Left hindlimb (tissue), 1 donor: ENCODE measurements around the gene IQSEC1.

Experiments
- DNase-seq: peaks from one replicate; pipeline ENCODE4 v3.0.0-alpha.2; 2018

IQSEC1 gene

DNA sequence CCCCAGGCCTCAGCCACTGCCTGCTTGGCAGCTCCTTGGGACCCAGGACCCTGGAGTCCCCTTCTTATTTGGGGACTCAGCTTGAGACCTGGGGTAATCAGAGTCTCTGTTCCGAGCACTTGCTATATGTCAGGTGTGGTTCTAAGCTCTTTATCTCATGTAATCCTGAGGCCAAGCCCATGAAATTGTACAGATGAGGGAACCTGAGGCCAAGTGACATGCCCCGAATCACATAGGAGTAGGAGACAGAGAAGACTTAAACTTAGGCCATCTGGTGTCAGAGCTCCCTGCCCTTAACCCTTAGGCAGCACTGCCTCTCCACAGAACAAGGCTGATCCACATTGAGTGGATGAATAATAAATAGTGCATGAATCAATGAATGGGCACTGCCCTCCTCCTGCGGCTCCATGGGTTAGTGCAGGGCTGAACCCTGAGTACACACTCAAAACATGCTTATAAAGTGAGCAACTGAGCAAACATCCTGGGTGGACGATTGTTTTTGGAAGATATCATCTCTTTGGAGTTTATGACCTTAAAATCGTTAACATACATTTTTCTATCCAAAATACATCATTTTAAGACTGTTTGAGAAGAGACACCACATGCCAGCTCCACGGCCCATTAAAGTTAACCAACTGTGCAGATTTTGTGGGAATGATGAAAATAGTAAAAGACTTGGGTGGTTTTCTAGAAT is 33.2 kb upstream of the IQSEC1 start:
- peak; percentile 8 for DNase-seq

DNA sequence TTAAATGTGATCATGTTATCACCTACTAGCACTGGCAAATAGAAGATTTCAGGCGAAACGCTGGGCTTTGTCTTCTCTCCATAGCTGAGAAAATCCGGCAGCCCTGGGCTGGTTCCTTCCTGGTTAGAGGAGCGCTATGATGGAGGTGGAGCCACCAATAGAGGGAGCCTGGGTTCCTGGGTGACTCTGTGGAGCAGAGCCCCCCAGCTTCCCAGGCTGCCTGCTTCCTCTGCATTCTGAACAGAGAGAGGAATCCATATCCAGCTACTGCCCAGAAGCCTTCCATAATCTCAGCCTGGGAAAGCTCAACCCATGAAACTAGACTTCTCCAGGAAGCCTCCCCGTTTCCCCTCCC is 32.6 kb upstream of the IQSEC1 start:
- peak; percentile 6 for DNase-seq

DNA sequence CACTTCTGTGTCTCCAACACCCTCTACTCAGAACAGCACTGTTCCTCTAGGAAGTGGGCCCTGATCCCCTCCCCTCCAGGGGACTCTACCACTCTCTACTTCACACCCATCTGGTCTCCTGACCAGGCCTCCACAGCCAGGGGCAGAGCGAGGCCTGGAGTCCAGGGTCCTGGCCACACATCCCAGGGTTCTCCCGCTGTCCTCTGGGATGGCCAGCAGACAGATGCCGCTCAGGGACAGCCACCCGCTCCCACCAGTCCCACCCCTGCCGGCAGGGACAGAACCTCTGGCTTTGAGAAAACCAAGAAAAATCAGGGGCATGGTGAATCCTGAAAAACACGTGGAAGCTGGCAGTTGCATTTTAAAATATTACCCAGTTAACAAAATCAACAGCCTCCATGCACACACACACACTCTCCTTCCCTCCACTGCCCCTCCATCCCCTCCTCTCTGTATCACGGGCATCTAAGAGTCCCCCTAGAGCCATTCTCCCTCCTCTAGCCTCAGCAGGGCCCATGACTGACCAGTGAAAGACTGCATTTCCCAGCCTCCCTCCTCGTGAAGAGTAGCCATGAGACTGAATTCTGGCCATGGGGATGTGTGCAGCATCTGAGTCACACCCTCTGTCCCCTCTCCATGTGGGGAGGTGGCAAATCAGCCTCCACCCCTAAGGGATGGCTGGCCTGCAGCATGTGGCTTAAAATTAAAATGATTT is 32.1 kb upstream of the IQSEC1 start:
- DNase-seq, result peak; percentile 4

DNA sequence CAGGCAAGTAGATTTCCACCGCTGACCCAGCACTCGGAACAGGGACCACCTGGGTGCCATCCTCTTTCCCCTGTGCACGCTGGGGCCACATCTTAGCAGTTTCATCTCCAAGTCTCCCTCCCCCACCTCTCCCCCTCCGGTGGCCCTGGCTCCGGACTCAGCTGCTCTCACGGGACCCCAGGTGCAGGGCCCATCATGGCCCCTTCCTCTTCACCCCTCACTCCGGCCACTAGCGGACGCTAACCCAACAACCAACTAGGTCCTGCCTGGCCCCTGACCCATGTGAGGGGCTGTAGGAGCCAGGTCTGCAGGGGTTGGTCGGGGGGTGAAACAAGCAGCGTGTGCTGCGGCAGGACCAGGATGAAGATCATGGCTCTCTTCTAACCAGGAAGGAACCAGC is 31.3 kb upstream of the IQSEC1 start:
- DNase-seq, result peak; percentile 8

DNA sequence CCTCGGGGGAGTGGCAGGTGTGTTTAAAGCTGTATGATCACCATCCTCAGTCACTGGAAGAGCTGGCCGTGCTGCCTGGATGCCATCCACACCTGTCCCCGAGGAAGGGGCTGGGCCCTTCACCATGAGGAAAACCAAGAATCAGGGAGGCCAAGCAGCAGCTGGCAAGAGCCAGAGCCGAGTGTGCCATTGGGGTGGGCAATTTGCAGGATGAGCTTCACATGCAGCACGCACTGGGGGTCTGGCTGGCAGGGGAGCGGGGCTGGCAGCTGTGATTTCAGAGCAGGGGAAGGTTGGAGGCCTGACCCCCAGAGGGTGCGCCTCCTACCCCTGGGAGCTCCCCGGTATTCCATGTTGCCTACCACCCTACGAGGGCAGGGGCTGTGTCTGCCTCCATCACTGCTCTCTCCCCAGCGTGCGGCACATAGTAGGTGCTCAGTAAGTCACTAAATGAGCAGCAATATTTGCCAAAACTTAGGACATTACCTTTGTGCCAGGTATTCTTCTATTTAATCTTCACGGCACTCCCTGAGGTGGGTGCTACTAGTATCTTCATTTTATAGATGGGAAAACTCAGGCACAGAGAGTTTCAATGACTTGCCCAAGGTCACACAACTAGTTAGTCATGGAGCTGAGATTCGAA is 30.3 kb upstream of the IQSEC1 start:
- peak; percentile 9 for DNase-seq

GRCh38 chr3:13102386-13103345 is 29.4 kb upstream of the IQSEC1 start:
- no peak for DNase-seq

- no peak for DNase-seq
These were observed 26.5 kb upstream of the IQSEC1 start for GRCh38 chr3:13099707-13100106.

DNA sequence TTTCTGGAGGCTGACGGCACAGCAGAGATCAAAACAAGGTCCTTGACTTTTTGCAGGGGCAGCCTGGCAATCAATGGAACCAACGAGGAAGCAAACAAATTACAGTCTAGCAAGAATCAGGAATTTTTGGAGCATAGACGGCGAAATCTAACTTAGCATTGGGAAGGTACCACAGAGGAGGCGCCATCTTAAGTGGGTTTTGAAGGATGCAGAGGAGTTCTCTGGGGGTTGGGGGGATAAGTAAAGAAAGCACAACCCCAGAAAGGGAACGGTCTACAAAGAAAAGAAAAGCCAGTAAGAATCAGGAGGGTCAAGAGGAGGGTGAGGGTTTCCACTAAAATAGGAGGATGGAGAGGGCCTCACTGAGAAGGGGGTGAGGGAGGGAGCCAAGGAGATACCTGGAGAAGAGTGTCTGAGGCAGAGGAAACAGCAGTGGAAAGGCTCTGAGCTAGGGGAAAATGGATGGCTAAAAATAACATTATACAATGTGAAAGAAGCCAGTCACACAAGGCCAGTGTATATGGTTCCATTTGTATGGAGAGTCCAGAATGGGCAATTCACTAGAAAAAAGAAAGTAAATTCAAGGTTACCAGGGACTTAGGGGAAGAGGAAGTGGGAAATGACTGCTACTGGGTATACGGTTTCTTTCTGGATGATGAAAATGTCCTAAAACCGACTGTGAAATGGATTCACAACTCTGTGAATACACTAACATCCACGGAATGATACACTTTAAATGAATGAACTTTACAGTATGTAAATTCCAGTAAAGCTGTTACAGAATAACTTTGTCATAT is 25.2 kb upstream of the IQSEC1 start:
- DNase-seq, result no peak

- no peak for DNase-seq
These were observed 23.1 kb upstream of the IQSEC1 start for GRCh38 chr3:13096356-13096755.

DNA sequence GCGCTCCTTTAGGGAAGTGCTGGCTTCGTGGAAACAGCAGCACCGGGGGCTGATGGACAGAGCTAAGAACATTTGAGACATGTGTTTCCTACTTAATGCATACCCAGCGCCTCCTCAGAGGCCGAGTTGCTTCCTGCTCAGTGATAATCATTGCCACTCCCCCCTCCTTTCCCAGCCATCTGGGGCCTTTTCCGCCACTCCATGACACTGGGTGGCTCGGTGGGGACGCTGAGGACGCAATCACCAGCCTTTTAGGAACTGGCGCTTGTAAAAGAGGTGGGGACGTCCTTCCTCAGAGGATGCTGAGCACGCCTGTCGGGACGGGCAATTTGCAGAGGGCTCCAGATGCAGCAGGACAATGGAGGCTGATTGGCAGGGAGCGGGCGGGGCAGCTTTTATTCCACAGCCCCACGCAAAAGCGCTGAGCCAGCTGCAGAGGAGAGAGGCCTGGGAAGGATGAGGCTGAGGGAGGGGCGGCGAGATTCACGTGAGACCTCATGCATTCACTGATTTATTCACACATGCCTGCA is 22.2 kb upstream of the IQSEC1 start:
- DNase-seq, result no peak

GRCh38 chr3:13093687-13094086 is 20.5 kb upstream of the IQSEC1 start:
- DNase-seq, result no peak

DNA sequence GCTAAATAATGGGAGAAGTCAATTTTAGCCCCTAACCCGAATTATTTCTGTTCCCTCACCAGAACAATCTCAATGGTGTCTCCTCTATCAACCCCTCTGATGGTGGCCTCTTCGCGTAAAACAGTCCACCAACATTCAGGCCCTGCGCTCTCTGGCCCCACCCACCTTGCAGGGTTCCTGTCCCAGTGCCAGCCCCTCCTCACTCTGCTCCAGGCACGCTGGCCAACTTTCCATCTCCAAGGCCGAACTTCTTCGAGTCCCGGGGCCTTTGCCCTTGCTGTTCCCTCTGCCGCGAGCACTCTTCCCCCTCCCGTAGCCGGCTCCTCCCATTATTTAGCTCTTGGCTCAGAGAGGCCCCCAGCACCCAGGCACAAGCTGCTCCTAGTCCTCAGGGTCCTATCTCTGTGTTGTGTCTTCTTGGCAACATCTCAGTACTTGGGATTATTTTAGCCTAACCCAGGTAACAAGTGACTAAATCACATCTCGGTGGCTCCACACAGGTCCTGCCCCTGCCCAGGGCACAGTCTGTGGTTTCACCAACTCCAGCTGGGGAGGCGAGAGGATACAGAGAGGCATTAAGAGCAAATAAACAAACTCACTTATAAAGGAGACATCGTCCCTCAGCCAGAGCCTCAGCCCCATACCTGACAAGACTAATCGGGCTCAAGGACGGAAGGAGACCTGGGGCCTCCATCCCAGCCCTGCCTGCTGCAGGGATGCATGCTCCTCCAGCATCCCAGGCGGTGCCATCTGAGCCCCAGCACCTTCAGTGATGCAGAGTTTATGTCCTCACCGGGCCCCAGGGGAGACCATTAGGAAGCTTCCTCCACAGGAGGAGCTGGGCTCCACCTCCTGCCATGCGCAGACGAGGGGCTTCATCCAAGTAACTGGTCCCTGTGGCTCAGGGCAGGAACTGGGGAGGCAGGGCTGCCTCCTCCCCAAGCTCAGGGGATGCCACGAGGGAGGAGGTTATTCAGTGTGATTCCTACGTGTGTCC is 19.7 kb upstream of the IQSEC1 start:
- no peak for DNase-seq

GRCh38 chr3:13091898-13092611 is 18.8 kb upstream of the IQSEC1 start:
- DNase-seq, result peak; percentile 77

DNA sequence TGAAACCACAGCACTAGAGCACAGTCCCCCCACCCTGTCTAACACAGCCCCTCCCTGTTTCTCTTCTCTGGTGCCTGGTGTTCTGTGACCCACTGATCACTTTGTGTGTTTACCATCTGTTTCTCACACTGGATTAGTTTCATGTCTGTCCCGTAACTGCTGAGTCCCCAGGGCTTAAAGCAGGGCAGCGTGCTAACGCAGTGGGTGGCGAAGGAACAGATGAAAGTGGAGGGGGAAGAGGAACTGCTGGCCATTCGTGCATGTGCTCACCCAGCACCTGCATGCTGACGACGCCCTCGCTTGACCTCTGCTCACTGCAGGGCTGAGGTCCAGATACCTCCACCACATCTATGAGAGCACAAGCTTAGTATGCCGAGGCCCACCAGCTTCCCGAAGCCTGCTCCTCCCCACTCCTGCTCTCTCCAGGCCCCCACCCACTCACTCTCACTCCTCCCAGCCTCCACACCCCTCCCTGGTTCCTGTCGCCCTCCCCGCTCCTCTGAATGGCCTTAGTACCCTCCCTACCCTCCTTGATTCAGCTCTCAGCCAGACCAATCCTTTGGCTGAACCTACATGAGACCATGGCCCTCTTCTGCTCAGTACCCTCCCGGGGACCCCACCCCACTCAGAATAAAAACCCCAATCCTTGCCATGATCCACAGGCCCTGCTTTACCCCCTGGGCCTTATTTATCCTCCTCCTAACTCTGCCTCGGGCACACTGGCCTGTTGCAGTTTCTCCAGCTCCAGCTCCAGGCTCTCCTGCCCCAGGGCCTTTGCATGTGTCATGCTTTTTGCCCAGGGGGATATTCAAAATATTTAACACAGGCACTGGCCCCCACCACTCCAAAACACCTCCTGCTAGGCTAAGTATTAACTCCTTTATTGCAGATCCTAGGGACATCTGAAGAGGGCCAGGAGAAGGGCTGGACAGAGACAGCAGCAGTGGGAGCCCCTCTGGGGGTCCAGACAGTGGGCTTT is 15.1 kb upstream of the IQSEC1 start:
- DNase-seq, result no peak

DNA sequence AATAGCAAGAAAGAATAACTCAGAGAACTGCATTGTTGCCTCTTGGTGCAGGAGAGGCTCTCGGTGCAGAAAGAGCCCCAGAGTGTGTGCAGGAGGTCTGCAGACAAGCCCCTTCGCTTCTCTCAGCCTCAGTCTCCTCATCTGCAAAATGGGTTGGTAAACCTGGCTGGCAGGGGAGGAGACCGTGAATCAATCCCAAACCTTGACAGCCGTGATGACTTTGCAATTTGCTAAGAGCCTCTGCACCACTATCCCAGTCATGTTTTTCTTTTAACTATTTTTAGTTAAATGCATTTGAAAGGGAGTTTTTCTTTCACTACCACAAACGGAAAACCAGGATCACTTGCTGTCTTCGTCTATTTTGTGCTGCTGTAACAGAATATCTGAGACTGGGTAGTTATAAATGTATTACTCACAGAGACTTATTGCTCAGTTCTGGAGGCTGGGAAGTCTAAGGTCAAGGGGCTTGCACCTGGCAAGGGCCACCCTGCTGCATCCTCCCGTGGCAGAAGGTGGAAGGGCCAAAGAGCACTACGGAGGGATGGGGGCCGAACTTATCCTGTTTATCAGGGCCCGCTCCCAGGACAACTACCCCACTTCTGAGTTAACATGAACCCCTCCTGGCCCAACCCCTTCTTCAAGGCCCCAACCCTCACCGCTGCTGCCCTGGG is 14.2 kb upstream of the IQSEC1 start:
- no peak for DNase-seq

DNA sequence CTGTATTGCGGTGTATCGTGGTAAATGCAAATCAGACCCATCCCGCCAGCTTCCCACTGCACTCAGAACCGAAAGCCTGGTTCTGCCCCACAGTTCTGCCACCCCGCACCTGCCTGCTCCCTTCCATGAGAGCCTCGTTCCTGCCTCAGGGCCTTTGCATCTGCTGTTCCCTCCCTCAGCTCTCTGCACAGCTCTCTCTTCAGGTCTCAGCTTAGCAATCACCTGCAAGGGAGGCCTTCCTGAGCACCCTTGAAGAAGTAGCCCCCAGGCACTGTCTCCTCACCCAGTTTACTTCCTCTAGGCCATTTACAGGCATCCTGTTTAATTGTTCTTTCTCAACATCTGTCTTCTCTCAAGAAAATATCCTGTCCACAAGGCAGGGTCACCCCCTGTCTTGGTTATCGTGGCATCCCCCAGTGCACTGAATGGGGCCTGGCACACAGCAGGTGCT is 13.3 kb upstream of the IQSEC1 start:
- no peak for DNase-seq

GRCh38 chr3:13085846-13086179 is 12.6 kb upstream of the IQSEC1 start:
- DNase-seq, result no peak
